ENCODE results near the gene WNT6. TPM values are rescaled to one million over a fixed set of nuclear protein-coding genes. Genes with fewer than 3 reads are reported as not detected.
A peak's percentile ranks its signal among the peaks of the same experiment; 100 is the strongest.

WNT6 gene
- total RNA-seq, 1 donor from 2014 or later, result not detected

GRCh38 chr2:218865396-218865795 lies 5.8 kb downstream of the WNT6 start:
- ATAC-seq, result no peak
- Histone ChIP-seq H3K9me3 (no peaks in the 10 kb centered on the region), H3K36me3 (no peaks in the 10 kb centered on the region), H3K27me3 (peaks cover 52% of the 10 kb centered on the region), H3K4me3 (no peak overlapping the region), H3K4me1 (peaks cover 7% of the 10 kb centered on the region), H3K27ac (no peak overlapping the region)
- intact Hi-C loops (cut with DNase I), result no loop called here
- TF ChIP-seq CTCF (IDR thresholded peaks at IDR 0.05), result no peak
- no peak for DNase-seq

DNA sequence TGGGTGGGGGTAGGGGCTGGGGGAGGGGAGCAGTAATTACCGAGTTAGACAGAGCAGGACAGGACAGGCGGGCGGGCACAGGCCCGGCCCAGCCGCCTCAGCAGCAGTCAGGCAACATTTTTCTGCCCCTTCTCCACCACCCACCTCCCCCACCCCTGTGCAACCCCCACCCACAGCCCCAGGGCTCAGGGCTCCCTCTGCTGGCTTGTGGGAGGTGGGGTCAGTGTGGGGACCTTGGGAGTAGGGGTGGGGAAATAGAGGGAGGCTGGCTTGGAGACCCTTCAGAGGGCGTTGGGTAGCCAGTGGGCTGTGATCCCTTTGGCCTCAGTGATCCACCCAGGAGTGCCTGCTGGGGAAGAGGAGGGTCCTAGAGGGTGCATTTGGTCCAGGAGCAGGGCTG lies 6.4 kb downstream of the WNT6 start:
- Histone ChIP-seq H3K4me3 (no peak overlapping the region), H3K27me3 (peaks cover 51% of the 10 kb centered on the region), H3K4me1 (peaks cover 3% of the 10 kb centered on the region), H3K9me3 (no peaks in the 10 kb centered on the region), H3K27ac (no peak overlapping the region), H3K36me3 (no peaks in the 10 kb centered on the region)
- intact Hi-C loops (cut with DNase I), result no loop called here
- DNase-seq (no peak), ATAC-seq (no peak)
- TF ChIP-seq CTCF (IDR thresholded peaks at IDR 0.05), result no peak

- no peaks in the 10 kb centered on the region for H3K9me3 ChIP-seq
- H3K27me3 ChIP-seq, result peaks cover 51% of the 10 kb centered on the region
- no peak for DNase-seq
- H3K4me1 ChIP-seq, result peaks cover 14% of the 10 kb centered on the region
- no peak for TF ChIP-seq CTCF (IDR thresholded peaks at IDR 0.05)
- H3K27ac ChIP-seq, result no peak overlapping the region
- no peaks in the 10 kb centered on the region for H3K36me3 ChIP-seq
- intact Hi-C loops (cut with DNase I), result no loop called here
- peak; percentile 8 for ATAC-seq
- no peak overlapping the region for H3K4me3 ChIP-seq
Measured at GRCh38 chr2:218867900-218868299, 8.3 kb downstream of the WNT6 start.

- no peak overlapping the region for H3K27ac ChIP-seq
- no peaks in the 10 kb centered on the region for H3K36me3 ChIP-seq
- ATAC-seq, result no peak
- H3K4me3 ChIP-seq, result no peak overlapping the region
- no peak for DNase-seq
- intact Hi-C loops (cut with DNase I), result no loop called here
- H3K27me3 ChIP-seq, result peaks cover 51% of the 10 kb centered on the region
- peaks cover 14% of the 10 kb centered on the region for H3K4me1 ChIP-seq
- TF ChIP-seq CTCF (IDR thresholded peaks at IDR 0.05), result no peak
- no peaks in the 10 kb centered on the region for H3K9me3 ChIP-seq
Measured at GRCh38 chr2:218869064-218869463, 9.5 kb downstream of the WNT6 start.

- Histone ChIP-seq H3K27me3 (peaks cover 54% of the 10 kb centered on the region), H3K4me1 (peaks cover 14% of the 10 kb centered on the region), H3K27ac (no peak overlapping the region), H3K9me3 (no peaks in the 10 kb centered on the region), H3K4me3 (peak overlapping the region; percentile 28), H3K36me3 (no peaks in the 10 kb centered on the region)
- DNase-seq (no peak), ATAC-seq (peak; percentile 7)
- intact Hi-C loops (cut with DNase I), result no loop called here
- no peak for TF ChIP-seq CTCF (IDR thresholded peaks at IDR 0.05)
Measured at GRCh38 chr2:218870984-218871344, 11.4 kb downstream of the WNT6 start.

All from upper lobe of right lung (tissue), 1 donor.